ENCODE data around the gene SERPINA6.
A peak's percentile ranks its signal among the peaks of the same experiment; 100 is the strongest.
"Not testable (repeated sequence)": the region's sequence is repeated elsewhere in the genome, so short reads cannot be mapped to it uniquely, and the experiment has no call there.

SERPINA6 gene, protein sequence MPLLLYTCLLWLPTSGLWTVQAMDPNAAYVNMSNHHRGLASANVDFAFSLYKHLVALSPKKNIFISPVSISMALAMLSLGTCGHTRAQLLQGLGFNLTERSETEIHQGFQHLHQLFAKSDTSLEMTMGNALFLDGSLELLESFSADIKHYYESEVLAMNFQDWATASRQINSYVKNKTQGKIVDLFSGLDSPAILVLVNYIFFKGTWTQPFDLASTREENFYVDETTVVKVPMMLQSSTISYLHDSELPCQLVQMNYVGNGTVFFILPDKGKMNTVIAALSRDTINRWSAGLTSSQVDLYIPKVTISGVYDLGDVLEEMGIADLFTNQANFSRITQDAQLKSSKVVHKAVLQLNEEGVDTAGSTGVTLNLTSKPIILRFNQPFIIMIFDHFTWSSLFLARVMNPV

DNA sequence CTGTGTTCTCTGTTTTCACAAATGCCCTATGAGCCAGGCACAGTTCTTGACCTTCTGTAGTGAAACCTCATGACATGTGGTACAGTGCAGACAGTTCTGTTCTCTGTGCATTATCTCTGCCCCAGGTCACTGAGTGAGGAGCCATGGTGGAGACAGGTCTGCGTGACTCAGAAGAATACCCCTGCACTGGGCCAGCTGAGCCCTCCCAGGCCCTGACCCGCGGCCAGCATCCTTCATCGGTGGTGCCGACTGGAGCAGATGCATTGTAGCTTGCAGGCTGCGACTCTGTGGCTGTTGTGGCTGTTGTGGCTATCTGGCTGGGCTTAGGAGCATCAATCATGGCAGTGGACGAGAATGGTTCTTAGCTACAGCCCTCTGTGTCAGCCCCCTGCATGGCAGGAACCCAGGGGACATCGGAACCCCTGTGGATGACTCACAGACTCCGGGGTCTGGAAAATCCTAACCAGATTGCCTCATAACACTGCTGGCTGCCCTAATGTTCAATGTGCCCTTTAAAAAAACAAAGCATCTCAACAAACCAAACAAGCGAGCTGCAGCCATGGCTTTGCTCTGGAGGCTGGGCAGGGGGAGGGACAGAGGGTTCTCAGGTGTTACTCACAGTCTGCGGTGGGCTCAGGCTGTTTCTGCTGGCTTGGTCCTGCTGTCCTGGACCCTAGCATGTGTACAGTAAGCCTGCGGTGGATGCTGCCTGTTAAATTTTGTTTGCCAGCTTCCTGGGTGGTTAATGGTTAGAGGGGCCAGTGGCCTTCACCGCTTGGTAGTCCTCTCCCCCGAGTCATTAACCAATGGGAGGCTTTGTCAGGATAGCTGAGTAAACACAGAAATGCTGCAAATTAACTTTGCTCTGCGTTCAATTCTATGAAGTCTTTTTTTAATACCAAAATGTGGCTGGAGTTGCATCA is at the start of gene SERPINA6:
SERPINA6 (minus strand) TSS at position 689 of the 923 bp plus-strand sequence. CDS start 8,688 bp downstream, outside the sequence.
- Histone ChIP-seq H3K4me3 (replicated peaks; ENCODE audit: low read depth, low read length) (no peak within 1 kb of the TSS), H3K27me3 (replicated peaks; ENCODE audit: control insufficient read depth, insufficient read depth, low read length) (no peaks in the 10 kb centered on the region), H3K36me3 (ENCODE audit: control insufficient read depth, insufficient read depth, low read length) (no peaks in the 10 kb centered on the region)
- DNase-seq (ENCODE audit: extremely low read depth, insufficient read length) = no peak
- TF ChIP-seq, protein P1, sequence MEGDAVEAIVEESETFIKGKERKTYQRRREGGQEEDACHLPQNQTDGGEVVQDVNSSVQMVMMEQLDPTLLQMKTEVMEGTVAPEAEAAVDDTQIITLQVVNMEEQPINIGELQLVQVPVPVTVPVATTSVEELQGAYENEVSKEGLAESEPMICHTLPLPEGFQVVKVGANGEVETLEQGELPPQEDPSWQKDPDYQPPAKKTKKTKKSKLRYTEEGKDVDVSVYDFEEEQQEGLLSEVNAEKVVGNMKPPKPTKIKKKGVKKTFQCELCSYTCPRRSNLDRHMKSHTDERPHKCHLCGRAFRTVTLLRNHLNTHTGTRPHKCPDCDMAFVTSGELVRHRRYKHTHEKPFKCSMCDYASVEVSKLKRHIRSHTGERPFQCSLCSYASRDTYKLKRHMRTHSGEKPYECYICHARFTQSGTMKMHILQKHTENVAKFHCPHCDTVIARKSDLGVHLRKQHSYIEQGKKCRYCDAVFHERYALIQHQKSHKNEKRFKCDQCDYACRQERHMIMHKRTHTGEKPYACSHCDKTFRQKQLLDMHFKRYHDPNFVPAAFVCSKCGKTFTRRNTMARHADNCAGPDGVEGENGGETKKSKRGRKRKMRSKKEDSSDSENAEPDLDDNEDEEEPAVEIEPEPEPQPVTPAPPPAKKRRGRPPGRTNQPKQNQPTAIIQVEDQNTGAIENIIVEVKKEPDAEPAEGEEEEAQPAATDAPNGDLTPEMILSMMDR (IDR thresholded peaks at IDR 0.05; ENCODE audit: insufficient read depth, low read length, poor library complexity, severe bottlenecking) = no peak

DNA sequence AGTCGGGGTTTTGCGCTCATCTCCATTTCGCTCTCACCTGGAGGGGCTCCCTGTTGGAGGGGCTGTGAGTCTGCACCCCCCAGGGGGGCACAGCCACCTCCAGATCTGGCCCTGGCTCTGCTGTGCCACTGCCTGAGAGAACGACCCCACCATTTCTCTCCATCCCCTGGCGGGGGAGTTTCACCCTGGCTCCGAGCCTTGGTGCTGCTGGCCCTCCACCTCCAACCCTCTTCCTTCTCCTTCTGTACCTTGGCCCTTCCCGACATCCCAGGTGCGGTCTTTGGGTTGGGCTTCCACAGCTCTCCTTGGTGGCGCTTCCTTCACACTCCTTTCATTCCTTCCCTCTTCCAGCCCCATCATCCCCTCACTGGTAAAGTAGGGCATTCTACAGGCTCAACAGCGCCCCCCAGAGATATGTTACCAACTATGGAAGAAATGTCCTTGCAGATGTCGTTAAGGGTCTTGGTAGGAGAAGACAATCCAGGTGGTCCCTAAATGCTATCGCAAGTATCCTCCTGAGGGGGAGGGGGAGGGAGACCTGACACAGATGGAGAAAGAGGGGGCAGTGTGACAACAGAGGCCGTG is 49.0 kb upstream of the SERPINA6 start:
- TF ChIP-seq, protein P1 (IDR thresholded peaks at IDR 0.05; ENCODE audit: insufficient read depth, low read length, poor library complexity, severe bottlenecking) = peak; percentile 40
- H3K36me3 ChIP-seq (ENCODE audit: control insufficient read depth, insufficient read depth, low read length) = no peaks in the 10 kb centered on the region
- H3K4me3 ChIP-seq (replicated peaks; ENCODE audit: low read depth, low read length) = no peak overlapping the region
- H3K27me3 ChIP-seq (replicated peaks; ENCODE audit: control insufficient read depth, insufficient read depth, low read length) = no peaks in the 10 kb centered on the region
- no peak for DNase-seq (ENCODE audit: extremely low read depth, insufficient read length)

GRCh38 chr14:94370524-94370910 is 47.4 kb upstream of the SERPINA6 start:
- Histone ChIP-seq H3K4me3 (replicated peaks; ENCODE audit: low read depth, low read length) (no peak overlapping the region), H3K36me3 (ENCODE audit: control insufficient read depth, insufficient read depth, low read length) (no peaks in the 10 kb centered on the region), H3K27me3 (replicated peaks; ENCODE audit: control insufficient read depth, insufficient read depth, low read length) (no peaks in the 10 kb centered on the region)
- DNase-seq (ENCODE audit: extremely low read depth, insufficient read length) = no peak
- TF ChIP-seq, protein P1 (IDR thresholded peaks at IDR 0.05; ENCODE audit: insufficient read depth, low read length, poor library complexity, severe bottlenecking) = no peak

GRCh38 chr14:94369766-94370523 is 46.8 kb upstream of the SERPINA6 start:
- not testable (repeated sequence) for DNase-seq (ENCODE audit: extremely low read depth, insufficient read length); H3K4me3 ChIP-seq (replicated peaks; ENCODE audit: low read depth, low read length); H3K27me3 ChIP-seq (replicated peaks; ENCODE audit: control insufficient read depth, insufficient read depth, low read length); H3K36me3 ChIP-seq (ENCODE audit: control insufficient read depth, insufficient read depth, low read length)

GRCh38 chr14:94368956-94369355 is 45.8 kb upstream of the SERPINA6 start:
- Histone ChIP-seq H3K27me3 (replicated peaks; ENCODE audit: control insufficient read depth, insufficient read depth, low read length) (no peaks in the 10 kb centered on the region), H3K4me3 (replicated peaks; ENCODE audit: low read depth, low read length) (no peak overlapping the region), H3K36me3 (ENCODE audit: control insufficient read depth, insufficient read depth, low read length) (no peaks in the 10 kb centered on the region)
- TF ChIP-seq, protein P1 (IDR thresholded peaks at IDR 0.05; ENCODE audit: insufficient read depth, low read length, poor library complexity, severe bottlenecking) = no peak
- no peak for DNase-seq (ENCODE audit: extremely low read depth, insufficient read length)
